Tongue (tissue), 2 donors: ENCODE data around the gene PGK1. TPM values are rescaled to one million over a fixed set of nuclear protein-coding genes. Genes with fewer than 3 reads are reported as not detected.
"Not testable (repeated sequence)": the region's sequence is repeated elsewhere in the genome, so short reads cannot be mapped to it uniquely, and the experiment has no call there.

Experiments used
- DNase-seq: peaks from one replicate; pipeline ENCODE4 v3.0.0-alpha.2; 2015
- total RNA-seq: library from RNA; depleted of rRNA; stranded (reverse); fragments of >200 nt; gene quantifications from one replicate; pipeline ENCODE4 v1.2.3, GENCODE V29; 2014

The PGK1 gene
- 275 TPM for total RNA-seq

DNA sequence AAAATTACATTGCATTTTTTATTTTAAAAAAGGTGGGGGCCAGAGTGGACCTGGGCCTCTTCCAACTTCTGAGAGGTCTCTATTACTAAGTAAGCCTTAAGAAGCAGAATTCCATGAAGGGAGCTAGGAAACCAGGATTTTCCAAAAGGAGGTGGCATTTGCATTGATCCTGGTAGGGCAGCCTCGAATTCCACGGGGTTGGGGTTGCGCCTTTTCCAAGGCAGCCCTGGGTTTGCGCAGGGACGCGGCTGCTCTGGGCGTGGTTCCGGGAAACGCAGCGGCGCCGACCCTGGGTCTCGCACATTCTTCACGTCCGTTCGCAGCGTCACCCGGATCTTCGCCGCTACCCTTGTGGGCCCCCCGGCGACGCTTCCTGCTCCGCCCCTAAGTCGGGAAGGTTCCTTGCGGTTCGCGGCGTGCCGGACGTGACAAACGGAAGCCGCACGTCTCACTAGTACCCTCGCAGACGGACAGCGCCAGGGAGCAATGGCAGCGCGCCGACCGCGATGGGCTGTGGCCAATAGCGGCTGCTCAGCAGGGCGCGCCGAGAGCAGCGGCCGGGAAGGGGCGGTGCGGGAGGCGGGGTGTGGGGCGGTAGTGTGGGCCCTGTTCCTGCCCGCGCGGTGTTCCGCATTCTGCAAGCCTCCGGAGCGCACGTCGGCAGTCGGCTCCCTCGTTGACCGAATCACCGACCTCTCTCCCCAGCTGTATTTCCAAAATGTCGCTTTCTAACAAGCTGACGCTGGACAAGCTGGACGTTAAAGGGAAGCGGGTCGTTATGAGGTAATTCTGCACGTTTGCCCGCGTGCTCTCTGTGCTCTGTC, at the start of gene PGK1:
PGK1 (plus strand) TSS at position 626 of the 824 bp plus-strand sequence; CDS start at position 719, 93 bp downstream.
- DNase-seq: peak; percentile 97

DNA sequence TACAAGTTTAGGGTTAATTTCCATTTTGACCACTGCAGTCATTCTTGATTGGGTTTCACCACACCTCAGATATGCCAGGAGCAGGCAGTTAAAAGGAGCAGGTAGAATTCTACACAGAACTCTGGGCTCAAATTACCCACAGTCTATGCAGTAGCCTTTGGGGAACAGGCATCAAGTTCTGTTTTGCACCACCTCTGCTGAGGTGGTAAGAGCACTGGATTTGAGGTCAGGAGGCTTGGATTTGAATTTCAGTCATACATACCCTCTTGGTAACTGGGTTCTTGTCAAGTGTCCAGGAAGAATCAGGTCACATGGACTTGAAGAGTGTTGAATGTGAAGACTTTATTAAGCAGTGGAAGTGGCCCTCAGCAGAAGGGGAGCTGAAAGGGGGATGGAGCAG, 40.4 kb upstream of the PGK1 start:
- DNase-seq: no peak

GRCh38 chrX:78064152-78064551, 39.9 kb upstream of the PGK1 start:
- DNase-seq: no peak

GRCh38 chrX:78064698-78065601, 39.1 kb upstream of the PGK1 start:
- not testable (repeated sequence) for DNase-seq

DNA sequence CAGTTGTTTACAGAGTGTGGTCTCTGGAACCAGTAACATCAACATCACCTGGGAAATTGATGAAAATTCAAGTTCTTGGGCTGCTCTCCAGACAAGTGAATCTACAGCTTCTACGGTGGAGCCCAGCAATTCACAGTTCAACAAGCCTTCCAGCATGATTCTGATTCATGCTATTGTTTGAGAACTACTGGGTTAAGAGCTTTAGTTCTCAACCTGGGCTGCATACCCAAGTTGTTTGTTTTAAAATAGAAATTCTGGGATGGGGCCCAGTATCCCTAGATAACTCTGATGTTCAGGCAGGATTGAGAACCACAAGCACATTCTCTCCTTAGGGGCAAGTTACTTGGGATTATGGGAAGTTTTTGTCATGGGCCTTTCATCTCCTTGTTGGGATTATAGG, 37.9 kb upstream of the PGK1 start:
- DNase-seq: no peak

DNA sequence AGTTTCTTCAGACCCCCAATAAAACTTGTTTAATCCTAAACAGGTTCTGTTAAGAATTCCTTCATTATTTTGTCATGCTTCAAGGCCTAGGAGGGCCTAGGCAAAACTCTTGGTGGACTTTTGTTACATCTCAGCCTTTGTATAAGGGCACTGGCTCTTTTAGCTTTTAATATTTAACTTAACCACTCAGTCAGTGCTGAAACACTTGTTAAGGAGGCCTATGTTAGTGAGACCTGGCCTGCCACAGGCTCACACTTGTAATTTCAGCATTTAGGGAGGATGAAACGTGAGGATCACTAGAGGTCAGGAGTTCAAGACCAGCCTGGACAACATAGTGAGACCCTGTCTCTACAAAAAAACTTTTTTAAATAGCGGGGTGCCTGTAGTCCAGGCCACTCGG, 32.7 kb upstream of the PGK1 start:
- no peak for DNase-seq

GRCh38 chrX:78073147-78074077, 30.6 kb upstream of the PGK1 start:
- DNase-seq: not testable (repeated sequence)

DNA sequence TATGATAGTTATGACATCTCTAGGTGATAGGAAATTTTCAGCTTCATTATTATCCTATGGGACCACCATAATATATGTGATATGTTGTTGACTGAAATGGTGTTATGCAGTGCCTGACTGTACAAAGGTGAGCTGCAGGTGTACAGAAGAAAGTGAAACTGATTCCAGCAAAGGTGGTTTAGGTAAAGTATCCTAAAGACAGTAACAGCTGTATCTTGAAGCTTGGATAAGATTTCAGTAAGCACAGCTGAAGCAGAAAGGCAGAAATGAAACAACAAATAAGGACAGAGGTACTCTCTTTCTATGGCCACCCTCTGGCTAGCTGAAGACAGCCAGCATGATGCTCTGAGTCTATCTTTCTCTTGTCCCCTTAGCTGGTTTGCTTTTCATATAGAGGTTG, 30.0 kb upstream of the PGK1 start:
- no peak for DNase-seq

DNA sequence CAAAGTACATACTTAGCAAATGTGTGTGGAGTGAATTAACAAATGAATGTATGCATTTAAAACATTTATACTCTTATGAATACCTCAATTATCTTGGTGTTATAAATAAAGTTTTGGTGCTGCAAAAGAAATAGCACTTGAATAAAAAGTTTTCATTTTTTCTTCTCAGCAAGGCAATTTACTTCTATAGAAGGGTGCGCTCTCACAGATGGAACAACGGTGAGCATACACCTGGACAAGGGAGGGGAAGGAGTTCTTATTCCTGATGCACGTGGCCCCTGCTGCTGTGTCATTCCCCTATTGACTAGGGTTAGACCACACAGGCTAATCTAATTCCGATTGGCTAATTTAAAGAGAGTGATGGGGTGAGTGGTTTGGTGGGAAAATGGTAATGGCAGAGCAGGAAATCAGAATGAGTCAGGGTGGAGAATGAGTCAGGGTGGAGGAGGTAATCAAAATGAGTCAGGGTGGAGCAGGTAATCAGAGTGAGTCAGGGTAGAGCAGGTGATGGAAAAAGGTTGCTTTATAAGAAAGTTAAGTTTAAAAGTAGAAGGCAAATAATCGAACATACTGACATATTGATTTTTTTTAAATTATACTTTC, 28.2 kb upstream of the PGK1 start:
- DNase-seq: no peak

DNA sequence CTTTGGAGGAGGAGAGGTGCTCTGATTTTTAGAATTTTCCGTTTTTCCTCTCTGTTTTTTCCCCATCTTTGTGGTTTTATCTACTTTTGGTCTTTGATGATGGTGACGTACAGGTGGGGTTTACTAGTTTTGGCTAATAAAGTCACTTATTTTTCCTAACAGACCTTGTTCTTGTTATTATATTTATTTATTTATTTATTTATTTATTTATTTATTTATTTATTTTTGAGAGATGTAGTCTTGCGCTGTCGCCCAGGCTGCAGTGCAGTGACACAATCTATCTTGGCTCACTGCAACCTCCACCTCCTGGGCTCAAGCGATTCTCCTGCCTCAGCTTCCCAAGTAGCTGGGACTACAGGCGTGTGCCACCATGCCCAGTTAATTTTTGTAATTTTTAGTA, 22.6 kb upstream of the PGK1 start:
- not testable (repeated sequence) for DNase-seq

- no peak for DNase-seq
Measured at GRCh38 chrX:78092296-78092695, 11.8 kb upstream of the PGK1 start.

GRCh38 chrX:78098108-78098507, 5.9 kb upstream of the PGK1 start:
- no peak for DNase-seq

GRCh38 chrX:78102091-78102490, 2.0 kb upstream of the PGK1 start:
- DNase-seq: no peak

DNA sequence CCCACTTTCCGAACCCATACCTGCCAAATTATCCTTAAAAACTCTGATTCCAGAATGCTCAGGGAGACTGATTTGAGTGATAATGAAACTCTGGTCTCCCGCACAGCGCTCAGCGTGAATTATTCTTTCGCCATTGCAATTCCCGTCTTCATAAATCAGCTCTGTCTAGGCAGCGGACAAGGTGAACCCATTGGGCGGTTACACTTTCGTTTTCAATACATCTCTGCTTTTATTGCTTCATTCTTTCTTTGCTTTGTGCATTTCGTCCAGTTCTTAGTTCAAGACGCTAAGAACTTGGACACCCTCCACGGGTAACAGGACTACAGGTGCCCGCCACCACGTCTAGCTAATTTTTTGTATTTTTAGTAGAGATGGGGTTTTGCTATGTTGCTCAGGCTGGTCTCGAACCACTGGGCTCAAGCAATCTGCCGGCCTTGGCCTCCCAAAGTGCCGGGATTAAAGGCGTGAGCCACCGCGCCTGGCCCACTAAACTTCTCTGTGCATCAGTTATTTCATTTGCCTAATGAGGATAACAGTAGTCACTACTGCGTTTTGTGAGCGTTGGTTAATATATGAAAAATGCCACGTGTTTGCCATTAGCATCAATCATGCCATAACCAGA, 936 bp upstream of the PGK1 start:
- DNase-seq: no peak

- peak; percentile 48 for DNase-seq
Measured at GRCh38 chrX:78104447-78105176, 564 bp downstream of the PGK1 start.

- no peak for DNase-seq
Measured at GRCh38 chrX:78105944-78106650, 2.0 kb downstream of the PGK1 start.

- DNase-seq: no peak
Measured at GRCh38 chrX:78106651-78106986, 2.6 kb downstream of the PGK1 start.

GRCh38 chrX:78109458-78109857, 5.4 kb downstream of the PGK1 start:
- DNase-seq: no peak

- DNase-seq: no peak
Measured at GRCh38 chrX:78111140-78111931, 7.3 kb downstream of the PGK1 start.
